HG02610 (cell line): ENCODE data around the gene NKX6-2.
"Not testable (repeated sequence)": the region's sequence is repeated elsewhere in the genome, so short reads cannot be mapped to it uniquely, and the experiment has no call there.

ENCODE experiments used
- ATAC-seq: cut with Tn5 transposase; IDR thresholded peaks from one replicate; pipeline ENCODE4 v1.9.1; 2021; ENCODE audit warnings: mild to moderate bottlenecking, moderate library complexity; ENCODE audit not compliant: unreplicated experiment

The NKX6-2 gene

GRCh38 chr10:132743196-132743924 lies 42.6 kb downstream of the NKX6-2 start:
- ATAC-seq = not testable (repeated sequence)

- no peak for ATAC-seq
These were observed 43.1 kb downstream of the NKX6-2 start for GRCh38 chr10:132742837-132743194.

DNA sequence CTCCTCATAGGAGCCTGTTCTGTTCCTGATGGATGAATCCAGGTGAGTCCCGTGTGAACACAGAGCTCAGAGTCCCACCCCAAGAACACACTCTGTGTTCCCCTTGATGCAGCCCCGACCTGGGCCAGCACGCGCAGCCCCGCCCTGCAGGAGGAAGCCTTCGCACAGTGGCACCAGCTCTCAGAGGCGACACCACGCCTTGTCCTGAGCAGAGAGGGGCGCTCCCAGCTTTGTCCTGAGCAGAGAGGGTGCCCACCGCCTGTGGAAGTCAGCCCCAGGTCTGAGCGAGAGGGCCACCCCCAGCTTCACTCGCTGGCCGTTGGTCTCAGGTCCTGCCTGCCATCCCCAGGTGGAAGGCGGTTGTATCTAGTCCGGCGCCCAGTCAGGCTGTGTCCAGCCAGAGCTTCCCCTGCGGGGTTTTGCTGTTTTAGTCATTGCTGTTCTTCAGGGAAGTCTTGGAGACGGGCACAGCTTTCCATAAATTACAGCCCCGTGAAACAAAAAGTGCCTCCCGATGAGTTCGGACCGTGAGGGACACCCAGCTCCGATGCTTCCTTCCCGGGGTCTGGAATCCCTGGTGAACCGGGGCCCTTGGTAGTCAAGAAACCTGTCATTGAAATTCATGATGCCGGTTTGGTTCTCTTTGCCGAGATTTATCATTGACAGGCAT lies 43.6 kb downstream of the NKX6-2 start:
- ATAC-seq = no peak

DNA sequence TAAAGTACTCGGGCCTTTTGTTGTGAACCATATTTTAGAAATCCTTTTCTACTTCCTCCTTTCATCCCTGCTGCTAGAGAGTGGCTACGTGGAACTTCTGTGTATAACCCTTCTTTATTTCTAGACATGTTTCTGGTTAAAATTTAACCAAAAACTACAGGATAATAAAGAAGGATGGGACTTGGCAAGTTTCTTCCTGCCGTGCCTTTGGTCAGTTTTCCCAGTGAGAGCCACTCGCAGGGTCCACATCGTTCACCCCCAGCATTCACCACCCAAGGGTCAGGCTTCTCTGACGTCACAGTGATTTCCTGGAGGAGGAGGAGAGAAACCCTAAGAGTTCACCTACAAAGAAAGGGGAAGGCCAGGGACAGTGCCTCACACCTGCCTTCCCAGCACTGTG lies 45.4 kb downstream of the NKX6-2 start:
- no peak for ATAC-seq

DNA sequence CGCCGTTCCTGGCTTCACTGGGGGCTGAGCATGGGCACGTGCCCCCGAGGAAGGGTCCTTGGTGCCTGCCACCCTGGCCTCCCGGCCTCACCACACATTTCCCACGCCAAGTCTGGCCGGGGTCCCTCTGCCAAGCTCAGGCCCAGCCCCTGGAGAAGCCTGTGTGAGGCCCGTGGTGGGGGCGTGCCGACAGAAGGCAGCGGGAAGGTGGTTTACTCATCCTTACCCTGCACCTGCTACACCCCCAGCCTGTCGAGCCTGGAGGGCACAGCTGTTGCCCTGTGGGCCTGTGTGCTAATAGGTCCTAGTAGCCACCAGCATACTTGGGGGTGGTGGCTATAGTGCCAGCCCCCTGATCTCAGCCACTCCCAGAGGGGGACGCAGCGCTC lies 46.7 kb downstream of the NKX6-2 start:
- ATAC-seq = no peak

- no peak for ATAC-seq
These were observed 47.3 kb downstream of the NKX6-2 start for GRCh38 chr10:132738454-132739224.

- ATAC-seq = no peak
These were observed 48.4 kb downstream of the NKX6-2 start for GRCh38 chr10:132737390-132738048.

DNA sequence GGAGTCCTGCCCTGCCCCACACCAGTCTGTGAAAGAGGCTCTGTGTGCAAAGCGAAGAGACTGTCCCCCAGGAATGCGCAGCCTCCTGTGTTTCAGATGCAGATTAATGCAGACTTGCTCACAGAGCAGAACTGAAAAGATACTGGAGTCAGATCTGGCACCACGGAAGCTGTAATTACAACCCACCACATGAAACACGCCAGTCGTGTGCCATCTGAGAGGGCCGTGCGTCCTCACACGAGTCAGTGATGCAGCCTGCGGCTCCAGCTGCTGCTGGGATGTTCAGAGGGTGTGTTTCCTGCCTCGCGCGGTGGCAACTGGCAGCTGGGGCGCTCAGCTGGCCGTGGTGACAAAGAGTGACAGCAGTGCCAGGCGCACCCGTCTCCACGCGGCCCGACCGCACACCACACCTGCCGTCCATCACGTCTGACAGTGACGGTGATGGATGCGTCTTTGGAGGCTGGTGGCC lies 50.0 kb downstream of the NKX6-2 start:
- no peak for ATAC-seq

DNA sequence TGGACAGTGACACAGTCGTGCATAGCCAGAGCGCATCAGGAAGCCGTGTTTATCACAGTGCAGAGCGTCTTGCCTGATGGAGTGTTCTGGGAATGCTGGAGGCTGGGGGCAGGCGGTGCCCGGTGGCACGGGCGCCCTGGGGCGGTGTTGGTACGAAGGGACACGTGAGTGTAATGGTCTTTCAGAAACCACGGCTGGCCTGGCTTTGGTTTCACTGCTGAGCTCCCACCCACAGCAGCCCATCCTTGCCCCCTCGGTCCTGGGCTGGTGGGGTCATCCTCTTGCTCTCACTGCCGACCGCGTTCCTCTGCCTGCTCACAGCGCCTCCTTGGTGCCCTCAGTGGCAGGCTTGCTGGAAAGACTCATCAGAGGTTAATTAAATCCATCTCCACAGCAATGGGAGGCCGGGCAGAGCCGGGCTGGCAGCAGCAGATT lies 50.6 kb downstream of the NKX6-2 start:
- ATAC-seq = no peak

GRCh38 chr10:132733926-132734325 lies 52.0 kb downstream of the NKX6-2 start:
- no peak for ATAC-seq
